SK-N-SH treated with all-trans-retinoic acid at 6 μM for 48 hours (cell line): ENCODE results near the gene SCFD2.

Experiments used
- ESRRG ChIP-seq: fragments of 250-450 bp; sonication (Bioruptor Pico); IDR thresholded peaks from 2 replicates; pipeline ENCODE4 v1.6.1; 2021; ENCODE audit warnings: mild to moderate bottlenecking
- PATZ1 ChIP-seq: fragments of 250-450 bp; sonication (Bioruptor Pico); IDR thresholded peaks from 2 replicates; pipeline ENCODE4 v1.8.0; 2020; ENCODE audit warnings: mild to moderate bottlenecking, moderate library complexity, borderline replicate concordance
- RARB ChIP-seq: fragments of 250-450 bp; sonication (Bioruptor Pico); IDR thresholded peaks from 2 replicates; pipeline ENCODE4 v1.8.0; 2021; ENCODE audit warnings: mild to moderate bottlenecking, moderate library complexity
- TOX ChIP-seq: fragments of 250-450 bp; sonication (Bioruptor Pico); IDR thresholded peaks from 2 replicates; pipeline ENCODE4 v1.8.0; 2021; ENCODE audit warnings: mild to moderate bottlenecking, moderate library complexity, borderline replicate concordance
- ZC3H10 ChIP-seq: fragments of 250-450 bp; sonication (Bioruptor Pico); IDR thresholded peaks from 2 replicates; pipeline ENCODE4 v1.5.1; 2021; ENCODE audit warnings: mild to moderate bottlenecking, moderate library complexity
- ZFP3 ChIP-seq: fragments of 250-450 bp; sonication (Bioruptor Pico); IDR thresholded peaks from 2 replicates; pipeline ENCODE4 v1.5.0; 2020; ENCODE audit warnings: mild to moderate bottlenecking, moderate library complexity
- ZFP30 ChIP-seq: fragments of 450-650 bp; formaldehyde crosslinking; IDR thresholded peaks from 2 replicates; pipeline ENCODE4 v1.5.0; 2022; ENCODE audit warnings: mild to moderate bottlenecking, moderate library complexity

- TF ChIP-seq RARB (CRISPR knock-in tag): no peak
- TF ChIP-seq ZFP3 (CRISPR knock-in tag): no peak
- no peak for TF ChIP-seq ZC3H10 (CRISPR knock-in tag)
- no peak for TF ChIP-seq ZFP30
- TF ChIP-seq PATZ1 (CRISPR knock-in tag): no peak
- no peak for TF ChIP-seq ESRRG
- TF ChIP-seq TOX (CRISPR knock-in tag): no peak
Observed at GRCh38 chr4:52987392-52988056, 378.3 kb downstream of the SCFD2 start.
